ENCODE measurements around the gene ANKDD1B. TPM values are rescaled to one million over a fixed set of nuclear protein-coding genes. Genes with fewer than 3 reads are reported as not detected.

Gene ANKDD1B
- total RNA-seq, 1 donor from 2014 or later = 0.63 TPM

GRCh38 chr5:75640826-75641225 lies 29.6 kb downstream of the ANKDD1B start:
- no peak for TF ChIP-seq CTCF (IDR thresholded peaks at IDR 0.05; ENCODE audit: insufficient read depth, low read length, poor library complexity, severe bottlenecking)
- no peaks in the 10 kb centered on the region for H3K27me3 ChIP-seq (ENCODE audit: control insufficient read depth, insufficient read depth, low read length)
- H3K4me3 ChIP-seq (ENCODE audit: low read depth, low read length) = no peak overlapping the region
- no peaks in the 10 kb centered on the region for H3K36me3 ChIP-seq (ENCODE audit: control insufficient read depth, insufficient read depth, low read length)
- DNase-seq (ENCODE audit: low read depth) = no peak

DNA sequence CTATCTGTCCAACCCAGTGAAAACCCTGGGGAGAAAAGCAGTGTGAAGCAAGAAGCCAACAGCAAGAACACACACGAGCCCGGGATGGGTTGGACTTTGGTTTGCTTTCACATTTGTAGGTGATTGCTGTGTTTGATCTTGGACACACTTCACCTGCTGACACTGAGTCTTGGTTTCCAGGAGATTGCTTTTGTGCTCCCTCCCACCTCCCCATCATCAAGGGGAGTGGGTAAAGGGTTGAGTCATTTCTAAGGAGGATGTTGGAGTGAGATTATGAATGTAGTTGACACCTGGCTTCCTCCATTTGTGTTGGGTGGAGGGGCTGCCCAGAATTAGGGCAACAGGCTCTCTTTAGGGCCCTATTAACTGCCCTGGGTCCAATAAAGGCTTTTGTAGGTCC lies 37.5 kb downstream of the ANKDD1B start:
- Histone ChIP-seq H3K4me3 (ENCODE audit: low read depth, low read length) (no peak overlapping the region), H3K36me3 (ENCODE audit: control insufficient read depth, insufficient read depth, low read length) (no peaks in the 10 kb centered on the region), H3K27me3 (ENCODE audit: control insufficient read depth, insufficient read depth, low read length) (no peaks in the 10 kb centered on the region)
- no peak for TF ChIP-seq CTCF (IDR thresholded peaks at IDR 0.05; ENCODE audit: insufficient read depth, low read length, poor library complexity, severe bottlenecking)
- DNase-seq (ENCODE audit: low read depth) = no peak

DNA sequence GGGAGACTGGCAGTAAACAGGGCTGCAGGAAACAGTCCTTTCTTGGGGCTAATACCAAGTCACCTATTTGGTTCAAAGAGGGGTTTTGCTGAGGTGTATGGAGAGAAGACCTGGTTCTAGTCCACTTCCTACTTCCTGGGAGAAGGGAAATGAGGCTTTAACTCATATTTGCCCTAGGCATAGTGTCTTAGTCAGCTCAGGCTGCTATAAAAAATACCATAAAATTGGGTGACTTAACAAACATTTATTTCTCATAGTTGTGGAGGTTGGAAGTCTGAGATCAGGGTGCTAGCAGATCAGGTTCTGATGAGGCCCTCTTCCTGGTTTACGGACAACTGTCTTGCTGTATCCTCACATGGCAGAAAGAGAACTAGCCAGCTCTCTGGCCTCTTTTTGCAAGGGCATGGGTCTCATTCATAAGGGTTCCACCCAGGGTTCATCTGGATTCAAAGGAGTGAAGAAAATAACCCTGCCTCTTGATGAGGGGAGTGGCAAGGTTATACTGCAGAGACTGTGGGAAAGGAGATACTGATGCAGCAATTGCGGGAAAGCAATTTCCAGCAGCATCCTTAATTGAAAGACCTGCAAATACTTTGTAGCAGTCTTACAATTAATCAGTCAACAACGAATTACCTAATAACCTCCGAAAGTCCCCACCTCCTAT lies 40.5 kb downstream of the ANKDD1B start:
- Histone ChIP-seq H3K27me3 (ENCODE audit: control insufficient read depth, insufficient read depth, low read length) (no peaks in the 10 kb centered on the region), H3K4me3 (ENCODE audit: low read depth, low read length) (no peak overlapping the region), H3K36me3 (ENCODE audit: control insufficient read depth, insufficient read depth, low read length) (no peaks in the 10 kb centered on the region)
- no peak for DNase-seq (ENCODE audit: low read depth)
- TF ChIP-seq CTCF (IDR thresholded peaks at IDR 0.05; ENCODE audit: insufficient read depth, low read length, poor library complexity, severe bottlenecking) = no peak

- H3K4me3 ChIP-seq (ENCODE audit: low read depth, low read length) = no peak overlapping the region
- H3K27me3 ChIP-seq (ENCODE audit: control insufficient read depth, insufficient read depth, low read length) = no peaks in the 10 kb centered on the region
- H3K36me3 ChIP-seq (ENCODE audit: control insufficient read depth, insufficient read depth, low read length) = no peaks in the 10 kb centered on the region
- no peak for DNase-seq (ENCODE audit: low read depth)
- no peak for TF ChIP-seq CTCF (IDR thresholded peaks at IDR 0.05; ENCODE audit: insufficient read depth, low read length, poor library complexity, severe bottlenecking)
Measured at GRCh38 chr5:75653521-75653920, 42.3 kb downstream of the ANKDD1B start.

- Histone ChIP-seq H3K36me3 (ENCODE audit: control insufficient read depth, insufficient read depth, low read length) (no peaks in the 10 kb centered on the region), H3K27me3 (ENCODE audit: control insufficient read depth, insufficient read depth, low read length) (no peaks in the 10 kb centered on the region), H3K4me3 (ENCODE audit: low read depth, low read length) (no peak overlapping the region)
- TF ChIP-seq CTCF (IDR thresholded peaks at IDR 0.05; ENCODE audit: insufficient read depth, low read length, poor library complexity, severe bottlenecking) = no peak
- DNase-seq (ENCODE audit: low read depth) = no peak
Measured at GRCh38 chr5:75654693-75655295, 43.5 kb downstream of the ANKDD1B start.
